HG03175 (cell line): ENCODE results near the gene THSD1.
"Not testable (repeated sequence)": the region's sequence is repeated elsewhere in the genome, so short reads cannot be mapped to it uniquely, and the experiment has no call there.

Experiments used
- ATAC-seq: cut with Tn5 transposase; IDR thresholded peaks from one replicate; pipeline ENCODE4 v1.9.1; 2021; ENCODE audit warnings: mild to moderate bottlenecking, moderate library complexity; ENCODE audit not compliant: unreplicated experiment

The THSD1 gene

GRCh38 chr13:52412128-52412527 is 6.2 kb upstream of the THSD1 start:
- ATAC-seq = no peak

- peak; percentile 92 for ATAC-seq
Measured at GRCh38 chr13:52411629-52412028, 5.7 kb upstream of the THSD1 start.

GRCh38 chr13:52408071-52408658 is 2.2 kb upstream of the THSD1 start:
- ATAC-seq = not testable (repeated sequence)

DNA sequence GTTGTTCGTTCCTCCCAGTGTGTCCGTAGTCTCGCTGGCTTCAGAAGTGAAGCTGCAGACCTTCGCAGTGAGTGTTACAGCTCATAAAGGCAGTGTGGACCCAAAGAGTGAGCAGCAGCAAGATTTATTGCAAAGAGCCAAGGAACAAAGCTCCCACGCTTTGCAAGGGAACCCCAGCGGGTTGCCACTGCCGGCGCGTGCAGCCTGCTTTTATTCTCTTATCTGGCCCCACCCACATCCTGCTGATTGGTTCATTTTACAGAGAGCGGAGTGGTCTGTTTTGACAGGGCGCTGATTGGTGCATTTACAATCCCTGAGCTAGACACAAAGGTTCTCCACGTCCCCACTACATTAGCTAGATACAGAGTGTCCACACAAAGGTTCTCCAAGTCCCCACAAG is 1.5 kb upstream of the THSD1 start:
- not testable (repeated sequence) for ATAC-seq

- no peak for ATAC-seq
Measured at GRCh38 chr13:52406629-52407028, 657 bp upstream of the THSD1 start.

- no peak for ATAC-seq
Measured at GRCh38 chr13:52405369-52405766, 604 bp downstream of the THSD1 start.

- no peak for ATAC-seq
Measured at GRCh38 chr13:52399708-52400107, 6.3 kb downstream of the THSD1 start.

- no peak for ATAC-seq
Measured at GRCh38 chr13:52399046-52399445, 6.9 kb downstream of the THSD1 start.

GRCh38 chr13:52395704-52396103 is 10.3 kb downstream of the THSD1 start:
- no peak for ATAC-seq

- ATAC-seq = no peak
Measured at GRCh38 chr13:52394586-52394985, 11.4 kb downstream of the THSD1 start.

- ATAC-seq = no peak
Measured at GRCh38 chr13:52393572-52394357, 12.2 kb downstream of the THSD1 start.

DNA sequence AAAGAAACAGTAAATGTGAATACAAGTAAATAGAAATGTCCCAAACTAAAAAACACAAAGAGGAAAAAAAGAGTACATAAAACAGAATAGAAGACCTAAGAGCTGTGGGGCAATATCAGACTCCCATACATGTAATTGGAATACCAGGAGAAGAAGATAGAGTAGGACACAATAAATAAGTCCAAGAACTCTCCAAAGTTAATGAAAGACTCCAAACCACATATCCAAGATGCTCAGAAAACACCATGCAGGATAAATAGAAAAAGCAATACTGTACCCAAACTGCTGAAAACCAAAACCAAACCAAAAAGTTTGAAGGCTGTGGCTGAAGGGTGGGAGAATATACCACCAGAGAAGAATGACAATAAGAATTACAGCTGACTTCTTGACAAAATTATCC is 18.3 kb downstream of the THSD1 start:
- ATAC-seq = no peak

DNA sequence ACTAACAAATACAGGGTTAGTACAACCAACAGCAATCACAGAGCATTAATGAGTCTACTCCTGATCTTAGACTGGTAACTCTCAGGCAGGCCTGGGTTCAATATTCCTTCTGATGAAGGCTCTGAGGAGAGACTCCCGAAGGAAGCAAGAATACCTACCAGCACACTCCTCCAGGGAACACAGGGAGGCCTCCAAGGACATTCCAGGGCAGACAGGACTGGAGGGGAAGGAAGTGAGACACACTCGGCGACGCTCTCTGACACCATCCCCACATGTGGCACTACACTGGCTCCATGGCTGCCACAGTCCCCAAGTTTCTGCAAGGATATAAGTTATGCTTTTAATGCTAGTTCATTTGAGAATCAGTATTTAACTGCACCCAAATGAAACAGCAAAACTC is 20.1 kb downstream of the THSD1 start:
- ATAC-seq = no peak

DNA sequence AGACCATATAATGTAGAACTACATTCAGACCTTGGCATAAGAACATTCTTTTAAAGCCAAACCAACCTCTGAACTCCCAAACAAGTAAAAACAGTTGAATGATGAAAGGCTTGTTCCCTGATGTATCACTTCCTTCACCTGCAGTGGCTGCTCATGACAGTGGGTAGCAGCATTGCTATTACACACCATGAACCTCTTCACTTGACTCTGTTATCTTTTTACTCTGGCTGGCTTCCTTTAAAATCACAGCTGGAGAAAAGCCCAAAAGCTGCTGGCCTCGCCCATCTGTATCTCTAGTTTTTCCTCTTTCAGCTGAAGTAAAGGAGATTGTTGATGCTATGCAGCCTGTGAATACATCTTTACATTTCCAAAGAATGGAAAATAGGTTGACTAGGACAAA is 22.6 kb downstream of the THSD1 start:
- no peak for ATAC-seq

DNA sequence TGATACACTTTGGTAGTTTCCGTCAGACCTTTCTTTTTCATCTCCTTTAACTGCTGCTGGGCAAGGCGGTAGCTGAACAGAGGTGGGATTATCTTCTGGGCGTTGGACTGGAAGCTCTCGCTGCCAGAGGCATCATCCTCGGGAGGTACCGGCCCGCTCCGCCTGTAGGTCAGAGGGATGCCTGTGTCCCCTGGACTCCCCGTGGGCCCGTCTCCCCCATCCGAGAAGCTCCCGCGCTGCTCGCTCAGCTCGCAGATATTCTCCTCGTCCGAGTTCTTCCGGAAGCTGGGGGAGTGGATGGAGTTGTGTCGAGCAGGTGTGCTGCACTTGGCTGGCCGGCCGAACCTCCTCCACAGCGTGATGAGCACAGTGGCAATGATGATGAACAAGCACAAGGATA is 27.7 kb downstream of the THSD1 start:
- no peak for ATAC-seq

GRCh38 chr13:52377898-52378297 is 28.1 kb downstream of the THSD1 start:
- no peak for ATAC-seq

DNA sequence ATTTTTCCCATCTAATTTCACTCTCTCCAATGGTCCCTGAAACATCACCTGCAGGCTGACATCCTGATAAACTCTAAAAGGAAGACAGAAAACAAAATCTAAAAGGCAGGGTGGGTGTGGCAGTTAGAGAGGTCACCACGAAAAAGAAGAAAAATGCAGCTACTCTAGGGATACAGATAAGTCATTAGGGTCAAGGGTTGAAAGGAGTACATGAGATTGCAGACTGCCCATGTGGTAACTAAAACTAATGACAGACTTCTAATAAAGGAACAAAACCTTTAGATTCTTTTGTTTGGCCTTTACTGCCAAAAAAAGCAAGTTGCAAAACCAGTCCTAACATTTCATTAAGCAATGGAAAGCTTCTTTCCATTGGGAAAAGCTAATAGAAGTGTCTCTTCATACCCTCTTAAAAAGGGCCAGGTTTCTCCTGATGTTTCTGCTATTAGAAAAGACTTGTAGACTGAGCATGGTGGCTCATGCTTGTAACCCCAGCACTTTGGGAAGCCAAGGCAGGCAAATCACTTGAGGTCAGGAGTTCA is 31.0 kb downstream of the THSD1 start:
- no peak for ATAC-seq

GRCh38 chr13:52374389-52374788 is 31.6 kb downstream of the THSD1 start:
- ATAC-seq = no peak

GRCh38 chr13:52373277-52373676 is 32.7 kb downstream of the THSD1 start:
- not testable (repeated sequence) for ATAC-seq

- ATAC-seq = no peak
Measured at GRCh38 chr13:52371736-52372247, 34.2 kb downstream of the THSD1 start.

- ATAC-seq = no peak
Measured at GRCh38 chr13:52366291-52366690, 39.7 kb downstream of the THSD1 start.
